ENCODE data around the gene ATP4A. TPM values are rescaled to one million over a fixed set of nuclear protein-coding genes. Genes with fewer than 3 reads are reported as not detected.

The ATP4A gene
- polyA plus RNA-seq, 1 donor from 2014 or later = not detected

DNA sequence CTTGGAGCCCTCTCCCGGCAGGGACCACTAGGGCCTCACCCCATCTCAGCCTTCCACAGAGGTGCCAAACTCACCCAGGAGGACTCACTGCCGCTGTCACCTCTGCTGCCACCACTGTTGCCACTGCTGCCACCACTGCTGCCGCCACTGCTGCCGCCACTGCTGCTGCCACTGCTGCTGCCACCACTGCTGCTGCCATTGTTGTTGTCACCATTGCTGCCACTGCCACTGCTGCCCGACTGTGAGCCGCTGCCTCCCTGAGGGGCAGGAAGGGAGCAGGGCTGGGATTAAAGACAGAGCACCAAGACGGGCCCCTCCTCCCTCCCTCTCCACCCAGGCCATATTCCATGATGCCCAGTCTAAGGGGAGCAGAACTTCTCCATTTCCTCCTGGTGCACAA, 52.1 kb downstream of the ATP4A start:
- Histone ChIP-seq H4K20me1 (ENCODE audit: insufficient read depth) (no peaks in the 10 kb centered on the region), H3K9me3 (ENCODE audit: low read length) (no peaks in the 10 kb centered on the region), H3K4me3 (ENCODE audit: low read length) (no peak overlapping the region), H3K27ac (ENCODE audit: low read length) (no peak overlapping the region), H2AFZ (ENCODE audit: low read depth, low read length) (no peak overlapping the region), H3K27me3 (ENCODE audit: insufficient read depth, low read depth, low read length) (peaks cover 36% of the 10 kb centered on the region), H3K9ac (ENCODE audit: low read length) (no peak overlapping the region), H3K9me2 (ENCODE audit: insufficient read depth, low read length) (no peaks in the 10 kb centered on the region), H3F3A (ENCODE audit: insufficient read depth, low read length, poor library complexity, severe bottlenecking) (no peaks in the 10 kb centered on the region), H3K79me2 (replicated peaks; ENCODE audit: insufficient read depth, low read length) (no peaks in the 10 kb centered on the region), H3K4me2 (ENCODE audit: low read length) (no peak overlapping the region), H3K36me3 (ENCODE audit: insufficient read depth, low read length) (no peaks in the 10 kb centered on the region)
- TF ChIP-seq, protein P1, sequence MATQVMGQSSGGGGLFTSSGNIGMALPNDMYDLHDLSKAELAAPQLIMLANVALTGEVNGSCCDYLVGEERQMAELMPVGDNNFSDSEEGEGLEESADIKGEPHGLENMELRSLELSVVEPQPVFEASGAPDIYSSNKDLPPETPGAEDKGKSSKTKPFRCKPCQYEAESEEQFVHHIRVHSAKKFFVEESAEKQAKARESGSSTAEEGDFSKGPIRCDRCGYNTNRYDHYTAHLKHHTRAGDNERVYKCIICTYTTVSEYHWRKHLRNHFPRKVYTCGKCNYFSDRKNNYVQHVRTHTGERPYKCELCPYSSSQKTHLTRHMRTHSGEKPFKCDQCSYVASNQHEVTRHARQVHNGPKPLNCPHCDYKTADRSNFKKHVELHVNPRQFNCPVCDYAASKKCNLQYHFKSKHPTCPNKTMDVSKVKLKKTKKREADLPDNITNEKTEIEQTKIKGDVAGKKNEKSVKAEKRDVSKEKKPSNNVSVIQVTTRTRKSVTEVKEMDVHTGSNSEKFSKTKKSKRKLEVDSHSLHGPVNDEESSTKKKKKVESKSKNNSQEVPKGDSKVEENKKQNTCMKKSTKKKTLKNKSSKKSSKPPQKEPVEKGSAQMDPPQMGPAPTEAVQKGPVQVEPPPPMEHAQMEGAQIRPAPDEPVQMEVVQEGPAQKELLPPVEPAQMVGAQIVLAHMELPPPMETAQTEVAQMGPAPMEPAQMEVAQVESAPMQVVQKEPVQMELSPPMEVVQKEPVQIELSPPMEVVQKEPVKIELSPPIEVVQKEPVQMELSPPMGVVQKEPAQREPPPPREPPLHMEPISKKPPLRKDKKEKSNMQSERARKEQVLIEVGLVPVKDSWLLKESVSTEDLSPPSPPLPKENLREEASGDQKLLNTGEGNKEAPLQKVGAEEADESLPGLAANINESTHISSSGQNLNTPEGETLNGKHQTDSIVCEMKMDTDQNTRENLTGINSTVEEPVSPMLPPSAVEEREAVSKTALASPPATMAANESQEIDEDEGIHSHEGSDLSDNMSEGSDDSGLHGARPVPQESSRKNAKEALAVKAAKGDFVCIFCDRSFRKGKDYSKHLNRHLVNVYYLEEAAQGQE (IDR thresholded peaks at IDR 0.05; ENCODE audit: borderline replicate concordance) = no peak
- TF ChIP-seq MXI1 (conservative IDR thresholded peaks at IDR 0.05; ENCODE audit: poor library complexity, severe bottlenecking) (no peak), RAD21 (conservative IDR thresholded peaks at IDR 0.05) (no peak), CTCF (IDR thresholded peaks at IDR 0.05; ENCODE audit: poor library complexity, severe bottlenecking) (no peak), POLR2AphosphoS5 (IDR thresholded peaks at IDR 0.05) (no peak), TAF1 (IDR thresholded peaks at IDR 0.05; ENCODE audit: low read depth) (no peak), EP300 (conservative IDR thresholded peaks at IDR 0.05; ENCODE audit: poor library complexity, severe bottlenecking) (no peak), SMC3 (conservative IDR thresholded peaks at IDR 0.05; ENCODE audit: poor library complexity) (no peak), EZH2 (IDR thresholded peaks at IDR 0.05; ENCODE audit: borderline replicate concordance, insufficient read depth, low read length, poor library complexity, severe bottlenecking) (no peak)

DNA sequence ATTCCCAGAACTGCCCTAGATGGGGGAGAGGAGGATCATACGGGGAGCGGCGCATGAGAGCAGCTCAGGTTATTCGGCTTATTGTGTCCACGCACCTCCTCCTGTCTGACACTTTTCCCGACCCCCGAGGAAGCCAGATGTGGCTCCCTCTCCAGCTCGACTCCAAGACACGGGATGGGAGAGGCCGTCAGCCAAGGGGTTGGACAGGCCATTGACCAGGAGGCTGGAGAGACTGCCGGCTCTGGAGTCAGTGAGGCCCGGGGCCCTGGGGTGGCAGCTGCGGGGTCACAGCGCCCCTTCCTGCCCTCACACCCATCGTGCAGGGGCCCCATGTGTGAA, 52.9 kb downstream of the ATP4A start:
- Histone ChIP-seq H3K4me2 (ENCODE audit: low read length) (no peak overlapping the region), H3F3A (ENCODE audit: insufficient read depth, low read length, poor library complexity, severe bottlenecking) (no peaks in the 10 kb centered on the region), H3K36me3 (ENCODE audit: insufficient read depth, low read length) (no peaks in the 10 kb centered on the region), H3K79me2 (replicated peaks; ENCODE audit: insufficient read depth, low read length) (no peaks in the 10 kb centered on the region), H3K9ac (ENCODE audit: low read length) (no peak overlapping the region), H3K9me2 (ENCODE audit: insufficient read depth, low read length) (no peaks in the 10 kb centered on the region), H3K4me3 (ENCODE audit: low read length) (peak overlapping the region; percentile 55), H4K20me1 (ENCODE audit: insufficient read depth) (no peaks in the 10 kb centered on the region), H3K9me3 (ENCODE audit: low read length) (no peaks in the 10 kb centered on the region), H3K27me3 (ENCODE audit: insufficient read depth, low read depth, low read length) (peaks cover 36% of the 10 kb centered on the region), H3K27ac (ENCODE audit: low read length) (no peak overlapping the region), H2AFZ (ENCODE audit: low read depth, low read length) (no peak overlapping the region)
- no peak for TF ChIP-seq EZH2 (IDR thresholded peaks at IDR 0.05; ENCODE audit: borderline replicate concordance, insufficient read depth, low read length, poor library complexity, severe bottlenecking)
- peak; percentile 1 for TF ChIP-seq SMC3 (conservative IDR thresholded peaks at IDR 0.05; ENCODE audit: poor library complexity)
- TF ChIP-seq CTCF (IDR thresholded peaks at IDR 0.05; ENCODE audit: poor library complexity, severe bottlenecking) = peak; percentile 43
